Suprapubic skin (tissue), 4 donors: Measurements from ENCODE around the gene SLCO4A1.

Experiments
- EP300 ChIP-seq: sonication (generic); formaldehyde crosslinking; IDR thresholded peaks from one replicate; pipeline ENCODE4 v1.6.1; 2017; ENCODE audit warnings: antibody characterized with exemption
- POLR2A ChIP-seq, 2 donors: fragments of 450-650 bp; IDR thresholded peaks; one replicate each; pipeline ENCODE4 v1.6.1; 2017; ENCODE audit warnings: antibody characterized with exemption in 2 of 2, mild to moderate bottlenecking in 2 of 2, moderate library complexity in 2 of 2
- POLR2AphosphoS5 ChIP-seq, 3 donors: sonication (generic); formaldehyde crosslinking; IDR thresholded peaks; one replicate each; pipeline ENCODE4 v1.6.1; 2017; ENCODE audit warnings: antibody characterized with exemption in 3 of 3
- TF ChIP-seq, protein P1 (sequence below), 2 donors: fragments of 200-600 bp in 1 of 2; fragments of 450-650 bp in 1 of 2; sonication (generic) in 1 of 2; IDR thresholded peaks; one replicate each; pipeline ENCODE4 v1.5.1; 2016 to 2019; ENCODE audit warnings: antibody characterized with exemption in 2 of 2, mild to moderate bottlenecking in 1 of 2, moderate library complexity in 1 of 2

DNA sequence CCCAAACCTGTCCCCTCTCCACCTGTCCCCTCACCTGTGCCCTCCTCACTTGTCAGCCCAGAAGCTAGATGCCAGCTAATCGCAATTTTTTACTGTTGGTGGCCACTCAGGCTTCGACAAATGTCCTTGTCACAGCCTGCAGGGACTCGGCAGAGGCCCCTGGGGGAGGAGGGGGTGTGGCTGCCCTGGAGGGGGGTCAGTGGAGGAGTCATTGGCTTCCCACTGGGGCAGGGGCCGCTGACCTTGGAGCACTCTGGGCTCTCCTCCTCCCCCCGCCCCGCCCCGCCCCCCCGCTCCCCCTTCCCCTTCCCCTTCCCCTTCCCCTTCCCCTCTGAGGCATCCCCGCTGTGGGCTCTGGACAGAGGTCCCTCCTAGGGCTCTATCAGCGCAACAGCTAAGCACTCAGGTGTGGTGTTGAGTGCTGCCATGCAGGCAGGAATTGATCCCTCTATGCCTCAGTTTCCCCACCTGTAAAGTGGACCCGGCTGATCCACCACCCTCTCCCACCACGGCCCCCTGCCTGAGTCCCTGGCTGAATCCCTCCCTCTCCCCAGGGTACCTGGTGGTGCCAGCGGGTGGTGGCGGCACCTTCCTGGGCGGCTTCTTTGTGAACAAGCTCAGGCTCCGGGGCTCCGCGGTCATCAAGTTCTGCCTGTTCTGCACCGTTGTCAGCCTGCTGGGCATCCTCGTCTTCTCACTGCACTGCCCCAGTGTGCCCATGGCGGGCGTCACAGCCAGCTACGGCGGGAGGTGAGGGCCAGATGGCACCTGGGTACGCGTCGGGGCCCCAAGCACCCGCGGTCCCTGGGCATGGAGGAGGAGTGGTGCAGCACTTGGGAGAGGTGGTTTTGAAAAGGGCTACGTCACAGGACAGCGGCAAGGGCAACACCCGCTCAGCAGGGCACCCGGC, 23.8 kb downstream of the SLCO4A1 start:
- no peak for TF ChIP-seq POLR2A (IDR thresholded peaks at IDR 0.05)
- TF ChIP-seq, protein P1, sequence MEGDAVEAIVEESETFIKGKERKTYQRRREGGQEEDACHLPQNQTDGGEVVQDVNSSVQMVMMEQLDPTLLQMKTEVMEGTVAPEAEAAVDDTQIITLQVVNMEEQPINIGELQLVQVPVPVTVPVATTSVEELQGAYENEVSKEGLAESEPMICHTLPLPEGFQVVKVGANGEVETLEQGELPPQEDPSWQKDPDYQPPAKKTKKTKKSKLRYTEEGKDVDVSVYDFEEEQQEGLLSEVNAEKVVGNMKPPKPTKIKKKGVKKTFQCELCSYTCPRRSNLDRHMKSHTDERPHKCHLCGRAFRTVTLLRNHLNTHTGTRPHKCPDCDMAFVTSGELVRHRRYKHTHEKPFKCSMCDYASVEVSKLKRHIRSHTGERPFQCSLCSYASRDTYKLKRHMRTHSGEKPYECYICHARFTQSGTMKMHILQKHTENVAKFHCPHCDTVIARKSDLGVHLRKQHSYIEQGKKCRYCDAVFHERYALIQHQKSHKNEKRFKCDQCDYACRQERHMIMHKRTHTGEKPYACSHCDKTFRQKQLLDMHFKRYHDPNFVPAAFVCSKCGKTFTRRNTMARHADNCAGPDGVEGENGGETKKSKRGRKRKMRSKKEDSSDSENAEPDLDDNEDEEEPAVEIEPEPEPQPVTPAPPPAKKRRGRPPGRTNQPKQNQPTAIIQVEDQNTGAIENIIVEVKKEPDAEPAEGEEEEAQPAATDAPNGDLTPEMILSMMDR (IDR thresholded peaks at IDR 0.05): no peak
- TF ChIP-seq POLR2AphosphoS5 (IDR thresholded peaks at IDR 0.05): no peak
- no peak for TF ChIP-seq EP300
